ENCODE data around the gene CPT1B. TPM values are rescaled to one million over a fixed set of nuclear protein-coding genes. Genes with fewer than 3 reads are reported as not detected.

CPT1B gene
- polyA plus RNA-seq, 1 donor from 2014 or later, result 72.4 TPM

DNA sequence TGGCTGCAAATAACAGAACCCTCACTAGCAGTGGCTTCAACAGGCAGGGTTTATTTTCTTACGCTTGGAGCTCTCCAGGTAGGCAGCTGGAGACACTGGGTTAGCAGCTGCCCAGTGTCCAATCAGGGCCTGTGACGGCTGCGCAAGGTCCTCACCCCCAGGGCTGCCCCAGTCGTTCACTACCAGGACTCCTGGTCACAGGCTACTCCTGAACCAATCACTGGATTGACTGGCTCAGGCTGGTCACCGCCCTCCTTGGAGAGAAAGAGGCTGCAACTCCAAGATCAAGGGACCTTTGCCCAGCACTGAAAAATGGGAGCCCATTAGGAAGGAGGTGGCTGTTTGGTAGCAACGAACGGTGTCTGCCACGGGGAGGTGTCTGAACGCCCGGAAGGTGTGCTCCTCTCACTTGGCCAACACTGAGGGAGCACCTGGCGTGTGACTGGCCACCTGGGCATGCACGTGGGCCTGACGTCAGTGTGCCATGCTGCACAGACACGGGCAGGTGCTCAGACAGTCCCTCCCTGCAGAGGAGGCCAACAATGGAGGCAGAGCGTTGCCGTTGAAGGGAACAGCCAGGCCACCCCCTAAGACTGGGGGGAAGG, 44.6 kb upstream of the CPT1B start:
- H3K36me3 ChIP-seq (ENCODE audit: insufficient read depth, low read length), result no peaks in the 10 kb centered on the region
- no peaks in the 10 kb centered on the region for H3F3A ChIP-seq (ENCODE audit: insufficient read depth, low read length, poor library complexity, severe bottlenecking)
- no peak overlapping the region for H3K4me2 ChIP-seq (ENCODE audit: low read length)
- no peak overlapping the region for H2AFZ ChIP-seq (ENCODE audit: low read depth, low read length)
- no peaks in the 10 kb centered on the region for H3K9me2 ChIP-seq (ENCODE audit: insufficient read depth, low read length)
- H3K9ac ChIP-seq (ENCODE audit: low read length), result no peak overlapping the region
- TF ChIP-seq MXI1 (conservative IDR thresholded peaks at IDR 0.05; ENCODE audit: poor library complexity, severe bottlenecking), result no peak
- TF ChIP-seq EP300 (conservative IDR thresholded peaks at IDR 0.05; ENCODE audit: poor library complexity, severe bottlenecking), result no peak
- TF ChIP-seq RAD21 (conservative IDR thresholded peaks at IDR 0.05), result no peak
- TF ChIP-seq TAF1 (IDR thresholded peaks at IDR 0.05; ENCODE audit: low read depth), result no peak
- TF ChIP-seq, protein P1, sequence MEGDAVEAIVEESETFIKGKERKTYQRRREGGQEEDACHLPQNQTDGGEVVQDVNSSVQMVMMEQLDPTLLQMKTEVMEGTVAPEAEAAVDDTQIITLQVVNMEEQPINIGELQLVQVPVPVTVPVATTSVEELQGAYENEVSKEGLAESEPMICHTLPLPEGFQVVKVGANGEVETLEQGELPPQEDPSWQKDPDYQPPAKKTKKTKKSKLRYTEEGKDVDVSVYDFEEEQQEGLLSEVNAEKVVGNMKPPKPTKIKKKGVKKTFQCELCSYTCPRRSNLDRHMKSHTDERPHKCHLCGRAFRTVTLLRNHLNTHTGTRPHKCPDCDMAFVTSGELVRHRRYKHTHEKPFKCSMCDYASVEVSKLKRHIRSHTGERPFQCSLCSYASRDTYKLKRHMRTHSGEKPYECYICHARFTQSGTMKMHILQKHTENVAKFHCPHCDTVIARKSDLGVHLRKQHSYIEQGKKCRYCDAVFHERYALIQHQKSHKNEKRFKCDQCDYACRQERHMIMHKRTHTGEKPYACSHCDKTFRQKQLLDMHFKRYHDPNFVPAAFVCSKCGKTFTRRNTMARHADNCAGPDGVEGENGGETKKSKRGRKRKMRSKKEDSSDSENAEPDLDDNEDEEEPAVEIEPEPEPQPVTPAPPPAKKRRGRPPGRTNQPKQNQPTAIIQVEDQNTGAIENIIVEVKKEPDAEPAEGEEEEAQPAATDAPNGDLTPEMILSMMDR (IDR thresholded peaks at IDR 0.05; ENCODE audit: poor library complexity, severe bottlenecking), result no peak
- TF ChIP-seq EZH2 (IDR thresholded peaks at IDR 0.05; ENCODE audit: borderline replicate concordance, insufficient read depth, low read length, poor library complexity, severe bottlenecking), result no peak
- TF ChIP-seq SMC3 (conservative IDR thresholded peaks at IDR 0.05; ENCODE audit: poor library complexity), result no peak
- no peak for TF ChIP-seq POLR2AphosphoS5 (IDR thresholded peaks at IDR 0.05)
- H3K79me2 ChIP-seq (replicated peaks; ENCODE audit: insufficient read depth, low read length), result no peaks in the 10 kb centered on the region
- H3K27me3 ChIP-seq (ENCODE audit: insufficient read depth, low read depth, low read length), result no peaks in the 10 kb centered on the region
- H3K9me3 ChIP-seq (ENCODE audit: low read length), result no peaks in the 10 kb centered on the region
- H3K27ac ChIP-seq (ENCODE audit: low read length), result no peak overlapping the region
- H3K4me3 ChIP-seq (ENCODE audit: low read length), result no peak overlapping the region
- no peaks in the 10 kb centered on the region for H4K20me1 ChIP-seq (ENCODE audit: insufficient read depth)

DNA sequence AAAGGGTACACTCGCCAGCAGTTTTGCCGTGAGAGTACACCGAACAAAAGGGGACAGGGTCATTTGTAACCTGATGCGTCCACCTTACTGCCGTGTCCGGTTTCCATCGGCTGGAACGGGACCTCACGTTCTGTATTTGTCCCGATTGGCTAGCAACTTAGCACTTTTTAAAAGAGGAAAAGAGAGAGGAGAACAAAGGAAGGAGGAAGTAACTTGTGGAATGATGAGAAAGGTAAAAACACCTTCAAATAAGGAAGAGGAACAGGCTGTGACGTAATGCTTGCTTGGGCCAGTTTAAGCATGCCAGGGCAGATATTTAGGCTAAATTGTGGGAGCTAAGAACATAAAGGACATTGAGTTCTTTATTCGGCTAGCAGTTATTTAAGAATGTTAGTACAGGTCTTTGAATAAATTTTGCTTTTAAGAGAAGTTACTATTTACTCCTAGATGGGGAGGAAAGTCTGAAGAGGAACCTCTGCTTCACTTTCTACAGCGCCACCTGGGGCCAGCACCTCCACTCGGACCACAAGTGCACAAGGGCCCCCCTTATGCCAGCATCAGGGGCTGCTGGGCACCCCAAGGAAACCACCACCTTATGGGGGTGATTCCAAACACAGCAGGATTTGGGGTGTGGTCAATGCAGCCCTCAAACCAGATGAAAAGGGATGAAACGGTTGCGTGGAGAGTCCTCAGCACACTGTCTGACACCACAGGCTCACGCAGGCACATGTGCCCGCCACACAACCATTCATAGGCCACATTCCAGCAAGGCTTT, 43.9 kb upstream of the CPT1B start:
- Histone ChIP-seq H3K27me3 (ENCODE audit: insufficient read depth, low read depth, low read length) (no peaks in the 10 kb centered on the region), H3F3A (ENCODE audit: insufficient read depth, low read length, poor library complexity, severe bottlenecking) (no peaks in the 10 kb centered on the region), H3K9me3 (ENCODE audit: low read length) (no peaks in the 10 kb centered on the region), H3K9ac (ENCODE audit: low read length) (no peak overlapping the region), H3K4me3 (ENCODE audit: low read length) (no peak overlapping the region), H4K20me1 (ENCODE audit: insufficient read depth) (no peaks in the 10 kb centered on the region), H3K4me2 (ENCODE audit: low read length) (no peak overlapping the region), H3K9me2 (ENCODE audit: insufficient read depth, low read length) (no peaks in the 10 kb centered on the region), H3K27ac (ENCODE audit: low read length) (no peak overlapping the region), H3K79me2 (replicated peaks; ENCODE audit: insufficient read depth, low read length) (no peaks in the 10 kb centered on the region), H2AFZ (ENCODE audit: low read depth, low read length) (no peak overlapping the region), H3K36me3 (ENCODE audit: insufficient read depth, low read length) (no peaks in the 10 kb centered on the region)
- TF ChIP-seq RAD21 (conservative IDR thresholded peaks at IDR 0.05), result no peak

DNA sequence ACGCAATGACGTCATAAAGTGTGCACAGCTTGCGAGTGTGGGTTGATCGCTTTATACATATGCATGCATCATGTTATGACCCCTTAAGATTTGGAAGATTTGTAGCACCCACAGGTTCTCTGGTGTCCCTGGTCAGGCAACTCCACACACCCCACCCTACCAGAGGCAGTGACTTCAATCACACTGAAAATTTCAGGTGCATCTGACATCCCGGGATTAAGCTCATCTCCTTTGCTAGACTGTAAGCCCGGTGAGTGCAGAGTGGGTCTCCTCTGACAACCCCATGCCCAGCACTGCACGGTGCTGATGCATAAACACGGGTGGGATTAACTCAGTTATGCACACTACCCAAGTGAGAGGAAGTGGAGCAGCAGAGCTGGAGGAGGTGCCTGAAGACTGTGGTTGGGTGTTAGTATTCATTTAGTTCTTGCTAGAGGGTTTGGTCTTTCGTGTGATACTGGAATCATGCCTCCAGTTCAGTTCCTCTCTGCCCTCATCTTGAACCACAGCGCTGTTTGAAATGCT, 43.2 kb upstream of the CPT1B start:
- Histone ChIP-seq H4K20me1 (ENCODE audit: insufficient read depth) (no peaks in the 10 kb centered on the region), H3K36me3 (ENCODE audit: insufficient read depth, low read length) (no peaks in the 10 kb centered on the region), H3K9me3 (ENCODE audit: low read length) (no peaks in the 10 kb centered on the region), H3K4me3 (ENCODE audit: low read length) (no peak overlapping the region), H3K27me3 (ENCODE audit: insufficient read depth, low read depth, low read length) (no peaks in the 10 kb centered on the region), H3F3A (ENCODE audit: insufficient read depth, low read length, poor library complexity, severe bottlenecking) (no peaks in the 10 kb centered on the region), H3K9me2 (ENCODE audit: insufficient read depth, low read length) (no peaks in the 10 kb centered on the region), H3K4me2 (ENCODE audit: low read length) (no peak overlapping the region), H2AFZ (ENCODE audit: low read depth, low read length) (no peak overlapping the region), H3K79me2 (replicated peaks; ENCODE audit: insufficient read depth, low read length) (no peaks in the 10 kb centered on the region), H3K9ac (ENCODE audit: low read length) (no peak overlapping the region), H3K27ac (ENCODE audit: low read length) (no peak overlapping the region)
- TF ChIP-seq TAF1 (IDR thresholded peaks at IDR 0.05; ENCODE audit: low read depth), result no peak
- no peak for TF ChIP-seq EZH2 (IDR thresholded peaks at IDR 0.05; ENCODE audit: borderline replicate concordance, insufficient read depth, low read length, poor library complexity, severe bottlenecking)
- TF ChIP-seq EP300 (conservative IDR thresholded peaks at IDR 0.05; ENCODE audit: poor library complexity, severe bottlenecking), result no peak
- no peak for TF ChIP-seq MXI1 (conservative IDR thresholded peaks at IDR 0.05; ENCODE audit: poor library complexity, severe bottlenecking)
- no peak for TF ChIP-seq POLR2AphosphoS5 (IDR thresholded peaks at IDR 0.05)
- TF ChIP-seq, protein P1 (IDR thresholded peaks at IDR 0.05; ENCODE audit: poor library complexity, severe bottlenecking), result no peak
- TF ChIP-seq, protein P2, sequence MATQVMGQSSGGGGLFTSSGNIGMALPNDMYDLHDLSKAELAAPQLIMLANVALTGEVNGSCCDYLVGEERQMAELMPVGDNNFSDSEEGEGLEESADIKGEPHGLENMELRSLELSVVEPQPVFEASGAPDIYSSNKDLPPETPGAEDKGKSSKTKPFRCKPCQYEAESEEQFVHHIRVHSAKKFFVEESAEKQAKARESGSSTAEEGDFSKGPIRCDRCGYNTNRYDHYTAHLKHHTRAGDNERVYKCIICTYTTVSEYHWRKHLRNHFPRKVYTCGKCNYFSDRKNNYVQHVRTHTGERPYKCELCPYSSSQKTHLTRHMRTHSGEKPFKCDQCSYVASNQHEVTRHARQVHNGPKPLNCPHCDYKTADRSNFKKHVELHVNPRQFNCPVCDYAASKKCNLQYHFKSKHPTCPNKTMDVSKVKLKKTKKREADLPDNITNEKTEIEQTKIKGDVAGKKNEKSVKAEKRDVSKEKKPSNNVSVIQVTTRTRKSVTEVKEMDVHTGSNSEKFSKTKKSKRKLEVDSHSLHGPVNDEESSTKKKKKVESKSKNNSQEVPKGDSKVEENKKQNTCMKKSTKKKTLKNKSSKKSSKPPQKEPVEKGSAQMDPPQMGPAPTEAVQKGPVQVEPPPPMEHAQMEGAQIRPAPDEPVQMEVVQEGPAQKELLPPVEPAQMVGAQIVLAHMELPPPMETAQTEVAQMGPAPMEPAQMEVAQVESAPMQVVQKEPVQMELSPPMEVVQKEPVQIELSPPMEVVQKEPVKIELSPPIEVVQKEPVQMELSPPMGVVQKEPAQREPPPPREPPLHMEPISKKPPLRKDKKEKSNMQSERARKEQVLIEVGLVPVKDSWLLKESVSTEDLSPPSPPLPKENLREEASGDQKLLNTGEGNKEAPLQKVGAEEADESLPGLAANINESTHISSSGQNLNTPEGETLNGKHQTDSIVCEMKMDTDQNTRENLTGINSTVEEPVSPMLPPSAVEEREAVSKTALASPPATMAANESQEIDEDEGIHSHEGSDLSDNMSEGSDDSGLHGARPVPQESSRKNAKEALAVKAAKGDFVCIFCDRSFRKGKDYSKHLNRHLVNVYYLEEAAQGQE (IDR thresholded peaks at IDR 0.05; ENCODE audit: borderline replicate concordance), result no peak

Data from neural cell (in vitro differentiated cells).